22Rv1 (cell line): Measurements from ENCODE around the gene FLG.

Experiments used
- CTCF ChIP-seq: fragments of 450-650 bp; IDR thresholded peaks from 2 replicates; pipeline ENCODE4 v1.5.1; 2017; ENCODE audit warnings: mild to moderate bottlenecking
- ZFX ChIP-seq: fragments of 450-650 bp; IDR thresholded peaks from 2 replicates; pipeline ENCODE4 v1.6.1; 2017; ENCODE audit warnings: antibody characterized with exemption, borderline replicate concordance

DNA sequence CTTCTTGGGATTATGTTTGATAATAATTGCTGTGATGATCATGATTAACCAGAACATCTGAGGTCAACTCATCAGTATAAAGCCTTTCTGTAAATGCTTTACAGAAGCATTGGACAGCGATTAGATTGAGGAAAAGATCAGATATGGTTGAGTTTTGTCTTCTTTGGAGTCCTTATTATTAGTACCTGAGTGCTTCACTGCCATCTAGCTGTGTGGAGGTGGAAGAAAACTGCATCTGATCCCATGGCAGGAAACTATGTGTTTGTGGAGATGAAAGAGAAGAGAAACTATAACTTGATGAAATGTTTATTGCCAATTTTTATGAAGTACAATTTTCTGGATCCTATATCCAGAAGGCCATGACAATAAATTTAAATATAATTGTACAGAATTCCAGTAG is 23.4 kb upstream of the FLG start:
- TF ChIP-seq CTCF (peak; percentile 59), ZFX (no peak)
